ENCODE data around the gene NANS.

DNA sequence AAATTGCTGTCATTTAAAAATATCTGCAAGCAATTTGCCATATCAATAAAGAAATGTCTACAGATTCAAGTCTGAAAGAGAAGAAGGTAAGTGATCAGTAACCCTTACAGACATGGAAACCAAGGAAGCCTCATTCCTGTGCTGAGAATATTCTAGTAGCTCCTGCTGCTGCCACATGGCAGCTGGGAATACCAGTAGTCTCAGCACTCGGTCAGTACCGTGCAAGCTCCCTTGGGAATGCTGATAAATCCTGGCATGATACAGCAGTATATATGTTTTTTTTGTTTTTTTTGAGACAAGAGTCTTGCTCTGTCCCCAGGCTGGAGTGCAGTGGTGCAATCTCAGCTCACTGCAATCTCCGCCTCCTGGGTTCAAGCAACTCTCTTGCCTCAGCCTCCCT is 27.9 kb downstream of the NANS start:
- TF ChIP-seq, protein P1, sequence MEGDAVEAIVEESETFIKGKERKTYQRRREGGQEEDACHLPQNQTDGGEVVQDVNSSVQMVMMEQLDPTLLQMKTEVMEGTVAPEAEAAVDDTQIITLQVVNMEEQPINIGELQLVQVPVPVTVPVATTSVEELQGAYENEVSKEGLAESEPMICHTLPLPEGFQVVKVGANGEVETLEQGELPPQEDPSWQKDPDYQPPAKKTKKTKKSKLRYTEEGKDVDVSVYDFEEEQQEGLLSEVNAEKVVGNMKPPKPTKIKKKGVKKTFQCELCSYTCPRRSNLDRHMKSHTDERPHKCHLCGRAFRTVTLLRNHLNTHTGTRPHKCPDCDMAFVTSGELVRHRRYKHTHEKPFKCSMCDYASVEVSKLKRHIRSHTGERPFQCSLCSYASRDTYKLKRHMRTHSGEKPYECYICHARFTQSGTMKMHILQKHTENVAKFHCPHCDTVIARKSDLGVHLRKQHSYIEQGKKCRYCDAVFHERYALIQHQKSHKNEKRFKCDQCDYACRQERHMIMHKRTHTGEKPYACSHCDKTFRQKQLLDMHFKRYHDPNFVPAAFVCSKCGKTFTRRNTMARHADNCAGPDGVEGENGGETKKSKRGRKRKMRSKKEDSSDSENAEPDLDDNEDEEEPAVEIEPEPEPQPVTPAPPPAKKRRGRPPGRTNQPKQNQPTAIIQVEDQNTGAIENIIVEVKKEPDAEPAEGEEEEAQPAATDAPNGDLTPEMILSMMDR (IDR thresholded peaks at IDR 0.05; ENCODE audit: insufficient read depth, low read length), result no peak
- no peak for TF ChIP-seq POLR2AphosphoS5 (IDR thresholded peaks at IDR 0.05; ENCODE audit: low read depth)
- TF ChIP-seq SPI1 (IDR thresholded peaks at IDR 0.05; ENCODE audit: borderline replicate concordance, low read depth), result no peak
- no peak for TF ChIP-seq GABPA (IDR thresholded peaks at IDR 0.05; ENCODE audit: low read depth)
- TF ChIP-seq, protein P2, sequence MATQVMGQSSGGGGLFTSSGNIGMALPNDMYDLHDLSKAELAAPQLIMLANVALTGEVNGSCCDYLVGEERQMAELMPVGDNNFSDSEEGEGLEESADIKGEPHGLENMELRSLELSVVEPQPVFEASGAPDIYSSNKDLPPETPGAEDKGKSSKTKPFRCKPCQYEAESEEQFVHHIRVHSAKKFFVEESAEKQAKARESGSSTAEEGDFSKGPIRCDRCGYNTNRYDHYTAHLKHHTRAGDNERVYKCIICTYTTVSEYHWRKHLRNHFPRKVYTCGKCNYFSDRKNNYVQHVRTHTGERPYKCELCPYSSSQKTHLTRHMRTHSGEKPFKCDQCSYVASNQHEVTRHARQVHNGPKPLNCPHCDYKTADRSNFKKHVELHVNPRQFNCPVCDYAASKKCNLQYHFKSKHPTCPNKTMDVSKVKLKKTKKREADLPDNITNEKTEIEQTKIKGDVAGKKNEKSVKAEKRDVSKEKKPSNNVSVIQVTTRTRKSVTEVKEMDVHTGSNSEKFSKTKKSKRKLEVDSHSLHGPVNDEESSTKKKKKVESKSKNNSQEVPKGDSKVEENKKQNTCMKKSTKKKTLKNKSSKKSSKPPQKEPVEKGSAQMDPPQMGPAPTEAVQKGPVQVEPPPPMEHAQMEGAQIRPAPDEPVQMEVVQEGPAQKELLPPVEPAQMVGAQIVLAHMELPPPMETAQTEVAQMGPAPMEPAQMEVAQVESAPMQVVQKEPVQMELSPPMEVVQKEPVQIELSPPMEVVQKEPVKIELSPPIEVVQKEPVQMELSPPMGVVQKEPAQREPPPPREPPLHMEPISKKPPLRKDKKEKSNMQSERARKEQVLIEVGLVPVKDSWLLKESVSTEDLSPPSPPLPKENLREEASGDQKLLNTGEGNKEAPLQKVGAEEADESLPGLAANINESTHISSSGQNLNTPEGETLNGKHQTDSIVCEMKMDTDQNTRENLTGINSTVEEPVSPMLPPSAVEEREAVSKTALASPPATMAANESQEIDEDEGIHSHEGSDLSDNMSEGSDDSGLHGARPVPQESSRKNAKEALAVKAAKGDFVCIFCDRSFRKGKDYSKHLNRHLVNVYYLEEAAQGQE (IDR thresholded peaks at IDR 0.05; ENCODE audit: insufficient replicate concordance, low read depth), result no peak

Data from HL-60 (cell line).